Fibroblast of pulmonary artery (primary cell): ENCODE measurements around the gene PIEZO2.

Experiments used
- DNase-seq: peaks from one replicate; pipeline ENCODE4 v3.0.0-alpha.2; 2010; ENCODE audit warnings: low read depth
- H3K4me3 ChIP-seq: replicated peaks from 2 replicates; pipeline ENCODE4 v1.5.1; 2011; ENCODE audit warnings: low read depth, mild to moderate bottlenecking, control low read depth, low read length, moderate library complexity
- CTCF ChIP-seq: IDR thresholded peaks from 2 replicates; pipeline ENCODE4 v1.5.1; 2011; ENCODE audit warnings: mild to moderate bottlenecking, control low read depth, low read length, inconsistent platforms; ENCODE audit errors: missing control alignments

Gene PIEZO2

GRCh38 chr18:10877987-10878386 lies 271.4 kb downstream of the PIEZO2 start:
- H3K4me3 ChIP-seq, result no peak overlapping the region
- TF ChIP-seq CTCF, result no peak
- DNase-seq, result no peak

GRCh38 chr18:10875811-10876210 lies 273.6 kb downstream of the PIEZO2 start:
- DNase-seq, result peak; percentile 39

GRCh38 chr18:10872304-10872703 lies 277.1 kb downstream of the PIEZO2 start:
- DNase-seq, result peak; percentile 11
- no peak overlapping the region for H3K4me3 ChIP-seq
- no peak for TF ChIP-seq CTCF

More at GRCh38 chr18:10875811-10876210, 273.6 kb downstream of the PIEZO2 start:
- H3K4me3 ChIP-seq, result no peak overlapping the region
- no peak for TF ChIP-seq CTCF

GRCh38 chr18:10864722-10865121 lies 284.6 kb downstream of the PIEZO2 start:
- no peak overlapping the region for H3K4me3 ChIP-seq
- no peak for TF ChIP-seq CTCF
- DNase-seq, result no peak

GRCh38 chr18:10863026-10863425 lies 286.3 kb downstream of the PIEZO2 start:
- H3K4me3 ChIP-seq, result no peak overlapping the region
- TF ChIP-seq CTCF, result no peak
- peak; percentile 68 for DNase-seq

GRCh38 chr18:10860928-10861327 lies 288.4 kb downstream of the PIEZO2 start:
- no peak overlapping the region for H3K4me3 ChIP-seq
- no peak for TF ChIP-seq CTCF
- DNase-seq, result no peak

GRCh38 chr18:10860382-10860781 lies 289.0 kb downstream of the PIEZO2 start:
- no peak overlapping the region for H3K4me3 ChIP-seq
- no peak for TF ChIP-seq CTCF
- no peak for DNase-seq
